Left renal pelvis (tissue), 4 donors: ENCODE measurements around the gene KIAA0319L. TPM values are rescaled to one million over a fixed set of nuclear protein-coding genes. Genes with fewer than 3 reads are reported as not detected.
"Not testable (repeated sequence)": the region's sequence is repeated elsewhere in the genome, so short reads cannot be mapped to it uniquely, and the experiment has no call there.

Experiments
- DNase-seq, 4 donors: peaks; one replicate each; pipeline ENCODE4 v3.0.0-alpha.2; 2013; ENCODE audit warnings: low read depth in 4 of 4, low spot score in 3 of 4
- polyA plus RNA-seq, 4 donors: library from polyadenylated mRNA; unstranded; fragments of 120-200 nt; gene quantifications; one replicate each; pipeline ENCODE4 v1.2.1, GENCODE V29; 2013; ENCODE audit not compliant: insufficient read length in 4 of 4

The KIAA0319L gene
- polyA plus RNA-seq, 4 donors, result 40.7 to 72.8 (median 62.3) TPM

DNA sequence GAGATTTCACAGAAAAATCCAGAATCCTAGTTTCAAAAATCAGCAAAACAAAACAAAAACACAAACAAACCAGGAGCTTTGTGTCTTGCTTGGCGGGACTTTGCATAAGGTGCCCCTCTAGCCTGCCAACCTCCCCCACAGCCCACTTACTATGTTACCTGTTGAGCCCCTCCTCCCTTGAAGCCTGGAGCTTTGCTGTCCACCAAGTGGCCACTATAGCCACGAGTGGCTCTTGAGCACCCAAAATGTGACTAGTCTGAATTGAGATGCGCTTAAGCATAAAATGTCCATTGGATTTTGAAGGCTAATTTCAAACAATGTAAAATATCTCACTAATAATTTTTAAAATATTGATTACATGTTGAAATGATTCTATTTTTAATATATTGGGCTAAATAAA is 28.1 kb upstream of the KIAA0319L start:
- no peak for DNase-seq

DNA sequence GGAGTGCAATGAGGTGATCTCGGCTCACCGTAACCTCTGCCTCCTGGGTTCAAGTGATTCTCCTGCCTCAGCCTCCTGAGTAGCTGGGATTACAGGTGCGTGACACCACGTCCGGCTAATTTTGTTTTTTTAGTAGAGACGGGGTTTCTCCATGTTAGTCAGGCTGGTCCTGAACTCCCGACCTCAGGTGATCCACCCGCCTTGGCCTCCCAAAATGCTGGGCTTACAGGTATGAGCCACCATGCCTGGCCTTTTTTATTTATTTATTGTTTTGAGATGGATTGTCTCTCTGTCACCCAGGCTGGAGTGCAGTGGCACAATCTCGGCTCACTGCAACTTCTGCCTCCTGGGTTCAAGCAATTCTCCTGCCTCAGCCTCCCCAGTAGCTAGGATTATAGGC is 24.4 kb upstream of the KIAA0319L start:
- not testable (repeated sequence) for DNase-seq

DNA sequence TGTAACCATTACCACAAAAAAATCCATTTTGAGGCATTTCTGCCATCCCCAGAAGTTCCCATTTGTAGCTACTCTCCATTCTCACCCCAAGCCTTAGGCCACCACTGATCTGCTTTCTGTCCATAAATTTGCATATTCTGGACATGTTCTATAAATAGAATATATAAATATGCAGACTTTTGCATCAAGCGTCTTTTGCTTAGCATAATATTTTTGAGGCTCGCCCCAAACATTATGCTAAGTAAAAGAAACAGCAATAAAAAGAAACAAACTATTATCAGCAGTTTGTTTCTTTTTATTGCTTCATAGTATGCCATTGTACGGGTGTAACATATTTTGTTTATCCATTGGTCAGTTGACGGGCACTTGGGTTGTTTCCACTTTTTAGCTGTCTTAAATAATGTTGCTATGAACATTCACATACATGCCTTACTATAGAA is 23.8 kb upstream of the KIAA0319L start:
- DNase-seq, result no peak

DNA sequence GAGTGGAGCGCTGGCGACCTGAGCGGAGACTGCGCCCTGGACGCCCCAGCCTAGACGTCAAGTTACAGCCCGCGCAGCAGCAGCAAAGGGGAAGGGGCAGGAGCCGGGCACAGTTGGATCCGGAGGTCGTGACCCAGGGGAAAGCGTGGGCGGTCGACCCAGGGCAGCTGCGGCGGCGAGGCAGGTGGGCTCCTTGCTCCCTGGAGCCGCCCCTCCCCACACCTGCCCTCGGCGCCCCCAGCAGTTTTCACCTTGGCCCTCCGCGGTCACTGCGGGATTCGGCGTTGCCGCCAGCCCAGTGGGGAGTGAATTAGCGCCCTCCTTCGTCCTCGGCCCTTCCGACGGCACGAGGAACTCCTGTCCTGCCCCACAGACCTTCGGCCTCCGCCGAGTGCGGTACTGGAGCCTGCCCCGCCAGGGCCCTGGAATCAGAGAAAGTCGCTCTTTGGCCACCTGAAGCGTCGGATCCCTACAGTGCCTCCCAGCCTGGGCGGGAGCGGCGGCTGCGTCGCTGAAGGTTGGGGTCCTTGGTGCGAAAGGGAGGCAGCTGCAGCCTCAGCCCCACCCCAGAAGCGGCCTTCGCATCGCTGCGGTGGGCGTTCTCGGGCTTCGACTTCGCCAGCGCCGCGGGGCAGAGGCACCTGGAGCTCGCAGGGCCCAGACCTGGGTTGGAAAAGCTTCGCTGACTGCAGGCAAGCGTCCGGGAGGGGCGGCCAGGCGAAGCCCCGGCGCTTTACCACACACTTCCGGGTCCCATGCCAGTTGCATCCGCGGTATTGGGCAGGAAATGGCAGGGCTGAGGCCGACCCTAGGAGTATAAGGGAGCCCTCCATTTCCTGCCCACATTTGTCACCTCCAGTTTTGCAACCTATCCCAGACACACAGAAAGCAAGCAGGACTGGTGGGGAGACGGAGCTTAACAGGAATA is 20.1 kb upstream of the KIAA0319L start:
- DNase-seq, result no peak

DNA sequence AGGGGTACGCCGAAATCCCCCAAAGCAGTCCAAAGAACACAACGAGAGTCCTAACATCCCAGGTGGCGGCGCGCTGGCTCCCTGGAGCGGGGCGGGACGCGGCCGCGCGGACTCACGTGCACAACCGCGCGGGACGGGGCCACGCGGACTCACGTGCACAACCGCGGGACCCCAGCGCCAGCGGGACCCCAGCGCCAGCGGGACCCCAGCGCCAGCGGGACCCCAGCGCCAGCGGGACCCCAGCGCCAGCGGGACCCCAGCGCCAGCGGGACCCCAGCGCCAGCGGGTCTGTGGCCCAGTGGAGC is 19.5 kb upstream of the KIAA0319L start:
- not testable (repeated sequence) for DNase-seq

DNA sequence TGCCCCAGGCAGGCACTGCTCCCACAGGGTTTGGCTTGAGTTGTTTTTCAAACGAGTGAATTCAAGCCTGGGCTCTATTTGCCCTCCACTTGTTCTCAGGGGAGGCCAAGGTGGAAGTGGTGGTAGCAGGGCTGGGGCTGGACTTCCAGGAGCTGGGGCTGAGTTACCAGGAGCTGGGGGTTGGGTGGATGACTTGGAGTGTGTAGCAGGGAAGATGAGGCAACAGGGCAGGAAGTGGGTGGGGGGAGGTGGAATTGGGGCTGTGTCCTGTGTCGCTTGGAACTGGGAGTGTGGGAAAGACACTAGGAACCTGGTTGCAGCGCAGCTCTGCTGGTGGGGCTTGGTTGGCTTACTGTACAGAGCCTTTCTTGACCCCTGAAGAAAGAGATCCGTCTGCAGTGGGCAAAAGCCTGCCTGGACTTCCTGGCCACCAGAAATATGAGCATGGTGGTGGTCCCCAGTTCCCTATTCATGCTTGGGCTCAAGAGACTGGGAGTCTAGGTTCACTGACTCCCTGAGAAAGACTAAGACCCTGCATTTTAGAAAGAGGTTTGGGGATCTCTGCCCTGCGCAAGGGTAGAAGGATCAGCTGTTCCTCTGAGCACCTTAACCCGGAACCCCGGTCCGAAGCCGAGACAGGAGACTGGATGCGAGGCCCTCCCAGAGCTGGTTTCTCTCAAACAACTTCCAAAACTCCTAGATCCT is 19.0 kb upstream of the KIAA0319L start:
- DNase-seq, result no peak

DNA sequence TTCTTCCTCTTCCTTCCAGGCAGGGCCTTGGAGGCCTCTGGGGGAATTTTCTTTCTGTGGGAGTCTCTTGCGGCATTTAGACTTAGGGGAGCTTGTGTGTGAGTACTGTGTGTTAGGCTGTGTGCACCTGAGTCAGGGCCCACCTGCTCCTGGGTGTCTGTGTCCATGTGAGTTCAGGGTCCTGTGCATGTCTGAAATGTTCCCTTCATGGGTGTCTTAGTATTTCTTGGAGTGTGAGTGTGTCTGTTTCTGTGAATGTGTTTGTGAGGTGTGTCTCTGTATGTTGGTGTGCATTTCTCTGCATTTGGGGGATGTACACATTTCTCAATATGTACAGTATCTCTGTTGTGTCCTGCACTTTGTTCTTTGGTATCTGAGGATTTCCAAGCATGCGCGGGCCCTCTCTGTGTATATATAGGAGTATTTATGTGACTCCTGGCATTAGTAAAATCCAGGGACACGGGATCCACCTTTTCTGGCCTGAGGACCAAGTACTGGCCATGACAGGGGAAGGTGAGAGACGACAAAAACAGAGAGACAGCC is 18.3 kb upstream of the KIAA0319L start:
- DNase-seq, result no peak

DNA sequence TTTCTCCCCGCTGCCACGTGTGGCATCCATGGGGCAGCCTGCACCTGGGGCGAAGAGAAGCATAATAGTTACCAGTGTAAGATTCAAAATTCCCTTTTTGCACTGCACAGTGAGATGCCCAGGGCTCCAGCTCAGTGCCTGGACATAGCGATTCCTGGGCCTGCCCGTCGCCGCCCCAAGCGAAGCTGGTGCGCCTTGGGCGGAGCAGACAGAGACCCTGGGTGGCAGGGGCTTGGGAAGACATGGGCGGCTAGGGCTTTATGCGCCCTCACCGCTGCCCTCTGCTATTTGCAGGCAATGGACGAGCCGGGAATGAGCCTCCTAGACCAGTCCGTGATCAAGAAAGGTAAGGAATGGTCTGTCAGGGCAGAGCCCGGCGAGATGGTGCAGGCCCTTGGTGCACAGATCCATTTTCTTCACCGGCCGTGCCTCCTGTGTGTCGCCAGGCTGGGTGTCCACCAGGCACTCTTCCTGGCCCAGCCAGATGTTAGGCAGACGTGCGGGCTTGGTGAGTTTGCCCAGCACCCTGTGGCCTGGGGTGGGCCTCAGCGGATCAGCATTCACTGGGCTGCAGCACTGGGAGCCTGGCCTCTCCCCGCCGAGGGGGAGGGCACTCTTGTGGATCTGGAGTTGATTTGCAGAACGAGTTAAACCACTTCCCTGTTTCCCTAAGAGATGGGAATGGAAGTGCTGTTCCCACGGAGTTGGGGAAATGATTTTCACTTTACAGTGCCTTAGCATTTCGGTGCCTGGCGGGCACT is 17.6 kb upstream of the KIAA0319L start:
- DNase-seq, result no peak

DNA sequence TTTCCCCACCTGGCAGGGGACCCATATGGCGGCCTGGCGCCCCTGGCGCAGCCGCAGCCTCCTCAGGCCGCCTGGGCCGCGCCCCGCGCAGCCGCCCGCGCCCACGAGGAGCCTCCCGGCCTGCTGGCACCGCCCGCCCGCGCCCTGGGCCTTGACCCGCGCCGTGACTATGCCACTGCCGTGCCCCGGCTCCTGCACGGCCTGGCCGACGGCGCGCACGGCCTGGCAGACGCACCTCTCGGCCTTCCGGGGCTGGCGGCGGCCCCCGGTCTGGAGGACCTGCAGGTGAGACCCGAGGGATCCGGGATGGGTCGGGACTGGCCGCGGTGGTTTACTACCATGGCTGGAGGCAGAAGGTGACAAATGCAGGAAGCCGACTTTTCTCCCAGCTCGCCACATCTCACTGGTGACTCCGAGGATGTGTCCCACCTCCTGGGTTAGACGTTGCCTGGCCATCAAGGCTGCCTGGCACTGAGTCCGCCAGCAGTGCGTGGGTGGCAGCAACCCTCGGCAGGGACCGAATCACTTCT is 17.0 kb upstream of the KIAA0319L start:
- no peak for DNase-seq

DNA sequence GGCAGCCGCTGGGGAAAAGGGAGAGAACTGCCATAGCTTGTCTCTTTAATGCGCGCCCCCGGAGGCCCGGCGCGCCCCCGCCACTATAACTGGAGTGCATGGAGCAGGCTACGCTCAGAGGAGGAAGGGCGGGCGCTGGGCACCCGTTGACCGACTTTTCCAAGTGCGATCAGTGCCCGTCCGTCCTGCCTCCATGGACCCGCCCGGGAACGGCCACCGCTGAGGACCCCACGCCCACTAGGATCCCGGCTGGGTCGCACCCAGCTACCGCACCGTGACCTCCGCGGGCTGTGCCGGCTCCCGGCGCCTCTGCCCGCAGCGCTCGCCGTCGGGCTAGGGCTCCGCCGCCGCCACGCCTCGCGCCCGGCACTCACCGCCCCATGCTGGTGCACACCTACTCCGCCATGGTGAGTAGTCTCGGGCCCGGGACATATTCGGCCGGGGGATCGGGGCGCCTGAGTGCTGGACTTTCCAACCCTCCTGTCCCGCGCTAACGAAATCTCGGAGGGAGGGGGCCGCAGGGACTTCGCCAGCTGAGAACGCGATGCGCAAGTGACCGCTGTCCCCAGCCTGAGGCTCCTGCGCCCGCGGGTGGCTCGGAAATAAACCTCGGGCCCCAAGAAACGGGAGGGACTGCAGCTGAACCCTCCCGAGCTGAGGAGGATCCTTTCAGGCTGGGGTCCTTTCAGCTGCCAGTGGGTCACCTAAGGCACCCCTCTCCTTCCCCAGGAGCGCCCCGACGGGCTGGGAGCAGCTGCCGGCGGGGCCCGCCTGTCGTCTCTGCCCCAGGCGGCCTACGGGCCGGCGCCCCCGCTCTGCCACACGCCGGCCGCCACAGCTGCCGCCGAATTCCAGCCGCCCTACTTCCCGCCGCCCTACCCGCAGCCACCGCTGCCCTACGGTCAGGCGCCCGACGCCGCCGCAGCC is 16.3 kb upstream of the KIAA0319L start, which contains the start of gene TFAP2E:
TFAP2E (plus strand) TSS at position 117 of the 927 bp plus-strand sequence; CDS start at position 381, 264 bp downstream.
- DNase-seq, result no peak

DNA sequence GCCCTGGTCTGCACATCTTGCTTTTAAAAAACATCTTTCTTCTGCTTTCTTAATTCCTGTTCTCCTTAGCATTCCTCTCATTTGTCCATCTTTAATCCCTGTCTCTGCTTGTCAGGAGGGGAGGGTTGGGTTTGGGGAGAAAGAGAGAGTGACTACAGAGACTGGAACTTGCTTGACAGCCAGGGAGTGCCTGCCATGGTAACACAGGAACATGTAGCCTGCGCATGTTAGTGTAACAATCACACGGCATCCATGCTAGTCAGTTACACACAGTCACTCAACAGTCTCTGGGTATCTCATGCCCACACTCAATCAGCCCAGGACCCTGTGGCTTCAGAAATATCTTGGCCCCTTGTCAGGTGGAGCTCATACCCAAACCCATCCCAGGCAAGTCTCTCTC is 15.1 kb upstream of the KIAA0319L start:
- DNase-seq, result no peak

DNA sequence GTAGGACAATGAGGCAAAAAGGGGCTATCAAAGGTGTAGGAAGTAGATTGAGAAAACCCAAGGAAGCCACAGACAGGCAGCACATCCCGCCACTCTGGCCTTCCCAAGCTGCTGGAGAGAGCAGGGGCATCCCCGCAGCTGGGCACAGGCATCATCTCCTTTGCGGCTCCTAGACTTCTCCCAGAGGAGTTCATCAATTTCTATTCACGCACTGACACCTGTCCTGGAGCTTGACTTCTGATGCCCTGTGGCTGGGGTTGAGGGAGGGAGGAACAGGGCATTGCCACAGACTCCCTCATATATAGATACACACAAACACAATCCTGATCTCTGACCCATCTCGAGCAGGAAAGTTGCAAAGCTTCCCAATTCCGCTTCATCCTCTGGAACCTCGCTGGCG is 14.1 kb upstream of the KIAA0319L start:
- no peak for DNase-seq

DNA sequence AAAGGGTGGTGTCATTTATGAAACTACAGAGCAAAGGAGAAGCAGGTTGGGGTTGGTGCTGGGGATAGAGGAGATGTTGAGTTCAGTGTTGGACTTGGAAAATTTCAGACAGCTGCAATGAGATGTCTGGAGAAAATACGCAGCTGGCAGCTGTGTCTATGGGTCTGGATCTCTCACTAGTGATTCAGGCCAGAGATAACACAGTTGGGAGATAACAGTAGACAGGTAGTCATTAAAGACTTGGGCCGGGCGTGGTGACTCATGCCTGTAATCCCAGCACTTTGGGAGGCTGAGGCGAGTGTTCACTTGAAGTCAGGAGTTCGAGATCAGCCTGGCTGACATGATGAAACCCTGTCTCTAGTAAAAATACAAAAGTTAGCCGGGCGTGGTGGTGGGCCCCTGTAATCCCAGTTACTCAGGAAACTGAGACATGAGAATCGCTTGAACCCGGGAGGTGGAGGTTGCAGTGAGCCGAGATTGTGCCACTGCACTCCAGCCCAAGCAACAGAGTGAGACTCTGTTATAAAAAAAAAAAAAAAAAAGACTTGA is 13.5 kb upstream of the KIAA0319L start:
- no peak for DNase-seq

DNA sequence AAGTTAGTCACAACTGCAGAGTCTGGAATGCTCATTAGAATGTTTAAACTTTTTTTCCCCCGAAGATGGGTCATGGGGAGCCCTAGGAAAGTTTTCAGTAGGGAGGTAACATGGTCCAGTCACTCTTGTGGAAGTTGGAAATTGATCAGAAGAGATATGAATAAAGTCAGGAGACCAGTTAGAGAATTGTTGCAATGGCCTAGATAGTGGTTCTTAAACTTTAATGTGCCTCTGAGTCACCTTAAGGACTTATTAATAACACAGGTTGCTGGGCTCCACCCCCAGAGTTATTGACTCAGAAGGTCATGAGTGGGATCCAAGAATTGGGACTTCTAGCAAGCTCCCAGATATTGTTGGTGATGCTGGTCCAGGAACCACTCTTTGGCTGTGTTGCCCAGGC is 12.7 kb upstream of the KIAA0319L start:
- DNase-seq, result no peak

DNA sequence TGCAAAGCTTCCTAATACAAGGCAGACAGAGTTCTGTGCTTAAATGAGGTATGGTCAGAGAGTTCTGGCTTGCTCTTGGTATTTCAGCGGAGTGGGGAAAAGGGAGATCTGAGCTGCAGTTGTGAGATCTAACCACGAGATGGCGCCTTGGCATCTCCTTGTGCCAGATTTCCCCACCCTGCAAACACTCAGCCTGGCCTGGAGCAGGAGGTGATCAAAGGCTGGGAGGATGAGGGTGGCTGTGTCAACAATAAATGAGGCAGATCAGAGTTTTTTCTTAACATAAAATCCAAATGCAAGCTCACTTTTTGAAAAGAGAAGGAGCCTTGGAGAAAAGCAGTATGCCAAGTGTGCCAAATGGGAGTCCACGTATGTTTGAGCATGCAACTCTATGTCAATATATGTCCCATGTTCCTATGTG is 11.8 kb upstream of the KIAA0319L start:
- DNase-seq, result no peak

DNA sequence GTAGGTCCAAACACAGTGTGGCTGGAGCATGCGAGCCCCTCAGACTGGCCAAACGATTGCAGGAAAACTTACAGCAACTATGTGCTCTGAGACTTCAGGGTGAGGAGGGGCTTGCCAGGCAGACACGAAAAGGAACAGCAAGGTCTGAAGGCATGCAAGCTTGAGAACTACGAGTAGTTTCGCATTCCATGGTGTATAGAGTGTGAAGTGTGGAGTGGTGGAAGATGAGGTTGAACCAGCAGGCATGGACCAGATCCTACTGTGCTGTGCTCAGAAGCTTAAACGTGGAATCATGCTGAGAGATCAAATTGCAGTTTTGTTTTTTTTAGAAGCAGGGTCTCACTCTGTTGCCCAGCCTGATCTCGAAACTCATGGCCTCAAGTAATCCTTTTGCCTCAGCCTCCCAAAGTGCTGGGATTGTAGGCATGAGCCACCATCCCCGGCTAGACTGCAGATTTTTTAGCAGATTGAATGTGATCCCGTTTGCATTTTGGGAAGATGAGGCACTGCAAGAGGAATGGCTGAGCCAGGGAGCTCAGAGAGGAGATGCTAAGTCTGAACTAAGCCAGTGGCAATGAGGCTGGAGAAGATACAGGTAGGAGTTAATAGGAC is 10.8 kb upstream of the KIAA0319L start:
- no peak for DNase-seq

DNA sequence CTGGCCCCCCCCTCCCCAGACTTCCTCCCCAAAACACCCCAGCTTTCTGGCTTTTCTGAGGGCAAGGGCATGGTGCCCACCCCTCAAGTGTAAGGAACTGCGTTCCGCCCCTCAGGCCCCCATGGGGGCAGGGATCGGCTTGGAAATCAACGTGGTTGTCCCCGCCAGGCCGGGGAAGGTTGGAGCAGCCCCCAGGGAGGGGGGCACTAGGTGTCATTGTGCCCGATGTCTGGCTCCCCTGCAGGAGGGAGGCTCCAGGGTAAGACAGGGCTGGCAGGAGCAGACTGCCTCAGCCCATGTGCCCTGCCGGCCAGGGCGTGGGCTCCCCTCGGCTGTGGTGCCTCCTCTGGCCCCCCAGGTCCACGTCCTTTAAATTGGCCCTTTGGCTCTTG is 8.5 kb upstream of the KIAA0319L start:
- no peak for DNase-seq

DNA sequence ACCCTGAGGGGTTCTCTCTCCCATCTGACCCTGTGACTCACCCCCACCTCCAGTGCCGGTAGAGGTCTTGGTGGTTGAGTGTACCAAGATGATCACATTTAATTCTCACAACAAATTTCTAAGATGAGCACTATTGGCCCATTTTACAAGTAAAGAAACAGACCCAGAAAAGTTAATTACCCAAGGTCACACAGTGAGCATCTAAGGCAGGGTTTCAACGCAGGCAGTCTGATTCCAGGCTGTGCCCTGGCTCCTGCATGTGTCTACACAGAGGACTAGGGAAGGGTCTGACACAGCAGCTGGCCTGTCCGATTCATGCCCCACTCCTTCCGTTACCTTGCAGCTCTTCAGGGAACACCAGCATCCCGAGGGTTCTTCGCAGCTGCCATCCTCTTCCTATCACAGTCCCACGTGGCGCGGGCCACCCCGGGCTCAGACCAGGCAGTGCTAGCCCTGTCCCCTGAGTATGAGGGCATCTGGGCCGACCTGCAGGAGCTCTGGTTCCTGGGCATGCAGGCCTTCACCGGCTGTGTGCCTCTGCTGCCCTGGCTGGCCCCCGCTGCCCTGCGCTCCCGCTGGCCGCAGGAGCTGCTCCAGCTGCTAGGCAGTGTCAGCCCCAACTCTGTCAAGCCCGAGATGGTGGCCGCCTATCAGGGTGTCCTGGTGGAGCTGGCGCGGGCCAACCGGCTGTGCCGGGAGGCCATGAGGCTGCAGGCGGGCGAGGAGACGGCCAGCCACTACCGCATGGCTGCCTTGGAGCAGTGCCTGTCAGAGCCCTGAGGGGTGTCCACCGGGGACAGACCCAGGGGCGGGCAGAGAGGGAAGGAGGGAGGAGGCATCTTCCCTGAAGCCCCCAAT is 7.9 kb upstream of the KIAA0319L start:
- DNase-seq, result no peak
